Sigmoid colon (tissue), 4 donors: ENCODE data around the gene MRPL41.

Source experiments
- CTCF ChIP-seq, 4 experiments: fragments of 450-650 bp in 3 of 4; fragments of 200-600 bp in 1 of 4; IDR thresholded peaks; one replicate each; pipeline ENCODE4 v1.5.1; 2016 to 2019; ENCODE audit warnings: antibody characterized with exemption in 4 of 4, mild to moderate bottlenecking in 3 of 4, moderate library complexity in 2 of 4
- EP300 ChIP-seq, 4 donors: sonication (generic); formaldehyde crosslinking; IDR thresholded peaks; one replicate each; pipeline ENCODE4 v1.6.1; 2017; ENCODE audit warnings: antibody characterized with exemption in 4 of 4
- POLR2A ChIP-seq, 2 donors: fragments of 450-650 bp; IDR thresholded peaks; one replicate each; pipeline ENCODE4 v1.6.1; 2016; ENCODE audit warnings: antibody characterized with exemption in 2 of 2, mild to moderate bottlenecking in 2 of 2, moderate library complexity in 2 of 2
- POLR2AphosphoS5 ChIP-seq, 4 donors: sonication (generic); formaldehyde crosslinking; IDR thresholded peaks; one replicate each; pipeline ENCODE4 v1.6.1; 2017; ENCODE audit warnings: antibody characterized with exemption in 4 of 4

- TF ChIP-seq CTCF (IDR thresholded peaks at IDR 0.05) = no peak
- no peak for TF ChIP-seq POLR2A (IDR thresholded peaks at IDR 0.05)
- TF ChIP-seq POLR2AphosphoS5 (IDR thresholded peaks at IDR 0.05) = peak in 1 of 4 donors; percentile 31
- TF ChIP-seq EP300 (IDR thresholded peaks at IDR 0.05) = no peak
Observed at GRCh38 chr9:137590469-137591383, 39.0 kb downstream of the MRPL41 start, which contains the start of gene ZMYND19.
